Stimulated activated CD4-positive, alpha-beta T cell treated with anti-CD3 and anti-CD28 coated beads, Interleukin-1b, Interleukin-23, amount 100 ng/mL, for 48 hours (primary cell): ENCODE measurements around the gene SDCBP2.

Source experiments
- DNase-seq: peaks from one replicate; pipeline ENCODE4 v3.0.0-alpha.2; 2020

Gene SDCBP2

DNA sequence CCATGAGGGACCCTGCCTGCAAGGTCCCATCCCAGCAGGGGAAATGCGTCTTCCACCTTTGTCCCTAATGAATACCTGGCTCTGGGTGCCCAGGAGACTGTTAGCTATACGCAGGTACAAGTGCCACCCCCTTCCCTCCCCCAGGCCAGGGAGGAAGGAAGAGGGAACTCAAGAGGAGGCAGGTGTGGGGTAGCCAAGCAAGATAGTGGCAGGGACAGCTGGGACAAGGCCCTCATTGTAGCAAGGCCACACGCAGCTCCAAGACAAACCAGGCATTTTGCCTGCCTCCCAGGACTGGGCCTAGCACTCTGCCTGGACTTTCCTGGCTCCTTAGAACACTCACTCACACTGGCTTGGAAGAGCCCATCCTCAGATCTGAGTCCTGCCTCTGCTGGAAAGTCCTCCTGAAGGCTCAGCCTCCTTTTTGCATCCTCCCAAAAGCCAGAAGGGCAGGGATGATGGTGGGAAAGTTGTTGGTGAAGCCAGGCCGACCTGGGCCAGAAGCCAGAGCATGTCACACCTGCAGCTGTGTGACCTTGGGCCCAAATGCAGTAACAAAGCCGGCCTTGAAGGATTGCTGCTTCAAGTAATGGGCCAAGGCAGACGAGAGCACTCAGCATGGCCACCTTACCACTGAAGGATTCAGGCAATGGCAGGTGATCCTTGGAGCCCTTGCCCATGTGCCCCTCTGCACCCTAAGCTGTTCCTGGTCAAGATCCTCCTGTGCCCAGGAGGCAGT, 35.1 kb downstream of the SDCBP2 start:
- no peak for DNase-seq

DNA sequence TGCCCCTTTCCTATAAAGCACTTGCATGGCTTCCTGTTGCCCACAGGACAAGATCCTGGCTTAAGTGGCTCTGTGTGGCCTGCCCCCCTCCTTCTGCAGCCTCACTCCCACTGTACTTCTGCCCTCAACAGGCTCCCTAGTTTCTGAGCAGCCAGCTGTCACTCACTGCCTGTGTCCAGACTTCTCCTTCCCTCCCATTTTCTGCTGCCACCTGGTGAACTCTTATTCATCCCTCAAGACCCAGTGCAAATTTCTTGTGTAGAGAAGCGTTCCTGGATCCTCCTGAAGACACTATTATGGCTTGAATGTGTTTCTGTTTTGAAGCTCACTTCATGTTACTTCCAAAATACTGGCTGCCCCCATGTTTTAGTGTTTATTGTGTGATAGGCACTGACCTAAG, 36.3 kb downstream of the SDCBP2 start:
- DNase-seq, result no peak

DNA sequence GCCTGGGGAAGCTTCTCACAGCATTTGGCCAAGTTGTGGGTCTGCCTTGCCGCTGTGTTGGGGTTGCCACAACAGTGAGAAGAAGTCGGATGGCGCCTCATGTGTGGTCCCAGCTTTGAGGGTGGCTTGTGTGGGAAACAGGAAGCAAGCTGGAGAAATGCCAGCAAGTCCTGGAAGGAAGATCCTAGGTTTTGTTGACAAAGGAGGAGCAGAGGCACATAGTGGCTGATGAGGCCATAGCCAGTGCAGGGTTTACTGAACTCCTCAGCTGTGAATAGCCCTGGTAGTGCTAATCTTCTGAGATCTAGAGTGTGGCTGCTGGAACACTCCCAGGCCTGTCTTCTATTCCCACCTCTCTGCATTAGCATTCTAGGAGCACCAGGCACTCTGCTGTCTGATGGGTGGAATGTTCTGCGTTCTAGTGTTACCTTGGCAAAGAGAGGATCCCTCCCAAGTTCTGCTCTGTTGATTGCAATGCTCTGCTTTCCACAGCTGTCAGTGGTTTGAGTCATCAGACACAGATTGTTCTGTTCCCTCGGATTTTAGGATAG, 37.7 kb downstream of the SDCBP2 start:
- DNase-seq, result no peak

DNA sequence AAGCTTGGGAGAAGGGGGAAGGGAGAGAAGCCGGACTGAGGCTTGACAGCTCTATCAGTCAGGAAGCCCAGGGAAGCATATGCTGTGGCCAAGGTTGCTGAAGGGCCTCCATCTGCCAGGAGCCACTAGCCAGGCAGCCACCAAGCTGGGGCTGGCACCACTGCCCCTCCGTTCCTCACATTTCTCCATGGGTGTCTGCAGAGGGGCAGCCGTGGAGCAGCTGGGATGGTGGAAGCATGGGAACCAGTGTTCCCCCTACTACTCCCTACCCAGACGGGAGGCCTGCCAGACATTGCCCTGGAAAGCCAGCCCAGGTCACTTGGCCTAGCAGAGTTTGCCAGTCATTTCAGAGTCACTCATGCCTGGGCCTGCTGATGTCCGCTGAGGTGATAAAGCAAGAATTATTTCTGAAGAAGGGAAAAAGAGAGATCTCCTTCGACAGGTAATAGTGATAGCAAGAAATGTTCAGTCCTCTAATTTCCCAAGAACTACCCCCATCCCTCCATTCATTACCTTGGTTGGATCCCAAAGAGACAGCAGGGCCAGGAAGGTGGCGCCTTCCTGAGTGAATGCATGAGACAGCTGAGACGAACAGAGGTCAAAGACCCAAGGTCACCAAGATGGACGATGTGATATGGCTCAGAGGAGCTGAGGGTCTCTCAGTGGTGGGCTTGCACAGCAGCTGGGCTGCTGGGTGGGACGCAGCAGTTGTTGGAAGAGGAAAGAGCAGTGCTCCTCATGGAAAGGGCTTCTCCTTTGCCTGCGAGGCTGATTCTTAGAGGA, 41.0 kb downstream of the SDCBP2 start:
- DNase-seq, result no peak

DNA sequence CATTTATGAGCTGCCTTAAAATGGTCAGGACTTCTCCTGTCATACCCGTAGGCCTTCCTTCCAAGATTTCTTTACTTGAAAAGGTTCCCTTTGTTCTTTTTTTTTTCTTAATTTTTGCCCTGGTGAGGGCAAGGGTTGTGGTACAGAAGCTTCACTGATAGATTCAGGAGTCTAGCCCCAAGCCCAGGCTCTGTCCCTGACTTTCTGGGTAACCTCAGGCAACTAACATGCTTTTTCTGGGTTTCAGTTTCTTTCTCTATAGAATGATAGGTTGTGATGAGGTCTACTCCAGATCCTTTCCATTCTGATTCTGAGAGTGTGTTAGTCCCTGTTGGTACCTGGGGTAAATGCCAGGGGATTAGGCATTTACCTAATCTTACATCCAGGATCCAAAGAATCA, 41.6 kb downstream of the SDCBP2 start:
- DNase-seq, result no peak

DNA sequence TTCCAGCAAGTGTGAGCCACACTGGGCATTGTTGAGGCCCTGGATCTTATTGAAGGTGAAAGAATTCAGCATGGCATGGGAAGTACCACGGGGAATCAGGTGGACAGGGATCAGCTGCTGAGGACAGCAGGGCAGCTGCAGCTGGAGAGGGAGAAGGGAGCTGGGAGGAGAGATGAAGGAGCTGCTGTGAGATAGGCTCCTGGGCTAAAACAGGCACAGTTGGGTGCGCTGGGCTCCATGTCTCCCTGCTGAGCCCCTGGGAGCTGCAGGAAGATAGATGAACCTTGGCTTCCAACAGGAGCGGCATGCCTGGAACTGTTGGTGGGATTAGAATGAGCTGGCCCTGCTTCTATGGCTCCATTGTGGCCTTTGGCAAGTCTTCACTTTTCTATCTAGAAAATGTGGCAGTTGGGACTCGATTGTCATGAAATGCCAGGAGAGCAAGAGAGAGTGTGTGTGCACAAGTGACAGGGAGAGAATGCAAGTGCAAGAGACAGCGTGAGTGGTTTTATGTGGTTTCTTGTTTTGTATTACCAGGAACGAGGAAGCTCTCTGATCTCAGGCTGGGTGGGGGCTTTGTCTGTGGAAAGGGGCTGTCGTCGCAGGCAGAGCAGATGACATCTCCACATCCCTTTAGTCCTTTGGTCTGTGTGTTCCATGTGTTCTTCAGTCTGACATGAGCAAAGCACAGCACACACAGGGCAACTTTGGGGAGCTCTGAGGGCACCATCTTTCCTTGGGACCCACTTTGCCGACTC, 42.5 kb downstream of the SDCBP2 start:
- DNase-seq, result no peak

DNA sequence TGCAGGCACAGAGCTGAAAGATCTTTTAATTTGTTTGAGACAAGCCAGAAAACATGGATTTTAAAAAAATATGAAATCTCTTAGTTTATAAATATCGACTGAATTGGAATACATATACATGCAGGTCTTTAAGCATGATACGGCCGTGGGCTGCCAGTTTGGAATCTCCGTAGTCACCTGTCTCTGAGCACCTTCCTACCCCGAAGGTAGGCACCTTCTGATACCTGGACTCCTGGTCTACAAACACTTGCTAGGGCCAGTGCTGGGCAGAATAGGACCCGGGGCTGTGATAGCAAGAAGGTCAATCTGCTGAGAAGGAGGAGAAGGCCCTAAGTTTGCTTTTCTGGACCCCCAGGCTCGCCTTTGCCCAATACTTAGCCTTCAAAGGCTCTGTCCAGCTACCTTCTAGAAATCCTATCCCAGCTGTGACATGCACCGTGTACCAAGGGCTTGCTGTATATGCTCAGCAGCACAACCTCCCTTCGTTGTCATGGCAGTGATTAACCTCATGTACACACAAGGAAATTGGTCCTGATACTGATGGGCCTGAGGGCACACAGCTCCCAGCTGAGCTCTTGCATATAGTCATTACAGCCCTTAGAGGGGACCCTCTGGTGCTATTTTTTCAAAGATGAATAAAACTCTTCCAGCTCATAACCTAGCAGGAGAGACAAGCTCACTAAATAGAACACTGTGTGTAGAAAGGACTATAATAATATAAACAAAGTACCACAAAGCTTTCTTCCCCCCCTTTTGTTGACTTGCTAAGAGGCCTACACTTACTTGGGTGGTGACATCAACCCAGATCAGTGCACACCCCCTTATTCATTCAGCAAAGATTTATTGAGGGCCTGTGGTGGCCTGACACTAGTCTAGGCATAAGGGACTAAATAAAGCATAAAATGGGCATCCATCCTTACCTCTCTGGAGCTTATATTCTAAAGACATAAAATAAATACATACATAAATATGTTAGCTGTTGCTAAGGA, 45.1 kb downstream of the SDCBP2 start:
- no peak for DNase-seq

DNA sequence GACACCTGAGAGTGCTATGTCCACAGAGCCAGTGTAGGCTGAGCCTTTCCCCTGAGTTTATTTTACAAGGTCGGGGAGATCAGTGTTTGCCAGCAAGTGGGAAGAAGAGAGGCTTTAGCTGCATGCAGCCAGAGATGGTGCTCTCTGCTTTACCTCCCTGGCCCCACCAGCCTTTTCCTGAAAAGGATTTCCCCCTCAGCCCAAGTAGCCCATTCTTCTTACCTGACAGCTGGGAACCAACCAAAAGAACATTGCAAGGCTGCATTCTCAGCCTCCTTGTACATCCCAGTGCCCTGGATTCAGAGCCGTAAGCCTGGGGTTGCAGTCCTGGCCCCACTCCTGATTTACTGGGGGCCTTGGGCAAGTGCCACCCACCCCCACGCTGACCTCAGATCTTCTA, 46.0 kb downstream of the SDCBP2 start:
- no peak for DNase-seq

DNA sequence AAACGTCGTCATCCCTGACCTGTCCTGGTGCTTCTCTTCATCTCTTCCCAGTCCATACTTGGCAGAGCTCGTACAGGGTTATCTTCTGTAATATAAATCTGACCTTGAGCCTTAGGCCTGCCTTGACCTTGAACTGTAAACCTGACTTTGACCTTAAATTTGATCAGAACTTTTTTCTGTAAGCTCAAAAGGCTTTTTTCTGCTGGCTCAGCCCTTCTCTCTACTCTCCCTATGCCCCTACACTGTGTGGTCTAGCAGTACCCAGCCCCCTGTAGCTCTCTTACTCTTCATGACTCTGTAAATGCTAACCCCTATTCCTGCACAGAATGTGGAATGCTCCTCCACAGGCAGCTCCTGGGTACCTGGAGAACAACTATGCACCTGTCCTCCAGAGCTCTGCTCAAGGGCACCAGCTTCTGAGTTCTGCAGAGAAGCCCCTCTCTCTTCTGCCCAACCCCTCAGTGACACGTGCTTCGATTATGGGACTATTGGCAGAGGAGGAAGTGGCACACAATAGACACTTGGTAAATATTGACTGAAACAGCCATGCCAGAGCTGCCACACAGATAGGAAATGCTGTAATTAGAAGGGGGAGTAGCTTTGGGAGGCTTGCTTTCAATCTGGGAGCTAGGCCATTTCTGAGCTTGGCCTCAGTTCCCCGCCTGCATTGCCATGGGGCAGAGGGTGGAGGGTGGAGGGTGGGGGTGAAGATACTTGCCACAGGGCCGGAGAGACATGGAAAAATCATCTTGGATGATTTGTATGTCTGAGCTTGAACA, 47.5 kb downstream of the SDCBP2 start:
- no peak for DNase-seq

DNA sequence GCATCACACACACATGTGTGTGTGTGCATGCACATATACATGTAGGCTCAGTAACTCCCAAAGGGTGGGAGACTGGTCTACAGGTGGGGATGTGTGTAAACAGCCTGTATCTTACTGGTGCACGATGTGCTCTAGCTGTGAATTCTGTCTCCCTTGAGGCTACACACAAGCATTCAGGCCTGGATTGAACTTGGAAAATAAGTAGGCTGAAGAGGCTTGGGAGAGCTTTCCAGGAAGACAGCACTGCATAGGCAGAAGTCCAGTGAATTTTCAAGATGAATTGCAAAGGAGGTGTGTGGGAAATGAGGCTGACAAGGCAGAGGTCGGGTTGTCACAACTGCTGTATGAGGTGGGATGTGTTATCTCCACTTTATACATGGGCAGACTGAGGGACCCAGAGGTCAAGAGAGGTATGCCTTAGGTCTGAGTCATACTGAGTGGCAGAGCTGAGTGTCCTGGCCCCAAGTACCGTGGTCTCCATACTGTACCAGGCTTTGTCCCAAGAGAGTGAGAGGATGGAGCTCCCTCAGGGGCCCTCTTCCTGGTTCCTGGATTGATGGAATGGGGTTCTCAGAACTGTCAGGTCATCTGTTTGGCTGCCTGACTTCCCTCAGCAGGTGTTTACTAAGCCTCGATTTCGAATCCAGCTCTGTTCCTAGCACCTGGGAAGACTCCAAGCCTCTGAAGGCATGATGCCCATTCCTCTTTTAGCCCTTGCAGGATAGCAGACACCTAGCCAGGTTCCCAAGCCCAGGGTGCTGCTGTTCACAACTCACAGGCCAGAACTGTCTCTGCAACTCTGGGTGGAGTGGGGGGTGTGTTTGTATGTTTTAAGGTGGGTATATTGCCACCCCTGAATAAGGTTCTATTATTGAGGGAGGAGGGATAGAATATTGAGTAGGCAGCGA, 48.5 kb downstream of the SDCBP2 start:
- DNase-seq, result no peak

DNA sequence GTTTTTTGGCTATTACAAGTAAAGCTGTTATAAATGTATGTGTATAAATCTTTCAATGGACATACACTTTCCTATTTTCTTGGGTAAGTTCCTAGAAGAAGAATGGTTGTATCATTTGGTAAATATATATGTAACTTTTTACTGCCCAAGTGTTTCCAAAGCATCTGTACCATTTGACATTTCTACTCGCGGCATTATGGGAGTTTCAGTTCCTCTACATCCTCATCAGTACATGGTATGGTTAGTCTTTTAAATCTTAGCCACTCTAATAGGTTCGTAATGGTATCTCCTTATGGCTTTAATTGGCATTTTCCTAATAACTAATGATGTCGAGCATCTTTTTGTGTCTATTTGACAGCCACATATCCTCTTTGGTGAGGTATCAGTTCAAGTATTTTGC, 49.9 kb downstream of the SDCBP2 start:
- no peak for DNase-seq

DNA sequence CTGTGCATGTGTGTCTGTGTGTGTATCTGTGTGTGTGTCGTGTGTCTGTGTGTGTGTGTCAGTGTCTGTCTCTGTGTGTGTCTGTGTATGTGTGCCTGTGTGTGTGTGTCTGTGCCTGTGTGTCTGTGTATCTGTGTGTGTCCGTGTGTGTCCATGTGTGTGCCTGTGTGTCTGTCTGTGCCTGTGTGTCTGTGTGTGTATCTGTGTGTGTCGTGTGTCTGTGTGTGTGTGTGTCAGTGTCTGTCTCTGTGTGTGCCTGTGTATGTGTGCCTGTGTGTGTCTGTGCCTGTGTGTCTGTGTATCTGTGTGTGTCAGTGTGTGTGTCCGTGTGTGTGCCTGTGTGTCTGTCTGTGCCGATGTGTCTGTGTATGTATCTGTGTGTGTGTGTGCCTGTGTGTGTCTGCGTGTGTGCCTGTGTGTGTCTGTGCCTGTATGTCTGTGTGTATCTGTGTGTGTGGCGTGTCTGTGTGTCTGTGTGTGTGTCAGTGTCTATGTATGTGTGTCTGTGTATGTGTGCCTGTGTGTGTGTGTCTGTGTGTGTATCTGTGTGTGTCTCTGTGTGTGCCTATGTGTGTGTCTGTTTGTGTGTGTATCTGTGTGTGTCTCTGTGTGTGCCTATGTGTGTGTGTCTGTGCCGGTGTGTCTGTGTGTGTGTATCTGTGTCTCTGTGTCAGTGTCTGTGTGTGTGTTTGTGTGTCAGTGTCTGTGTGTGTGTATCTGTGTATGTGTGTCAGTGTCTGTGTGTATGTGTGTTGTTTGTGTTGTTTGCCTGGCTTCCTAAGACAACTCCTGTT, 51.2 kb downstream of the SDCBP2 start:
- DNase-seq, result no peak

DNA sequence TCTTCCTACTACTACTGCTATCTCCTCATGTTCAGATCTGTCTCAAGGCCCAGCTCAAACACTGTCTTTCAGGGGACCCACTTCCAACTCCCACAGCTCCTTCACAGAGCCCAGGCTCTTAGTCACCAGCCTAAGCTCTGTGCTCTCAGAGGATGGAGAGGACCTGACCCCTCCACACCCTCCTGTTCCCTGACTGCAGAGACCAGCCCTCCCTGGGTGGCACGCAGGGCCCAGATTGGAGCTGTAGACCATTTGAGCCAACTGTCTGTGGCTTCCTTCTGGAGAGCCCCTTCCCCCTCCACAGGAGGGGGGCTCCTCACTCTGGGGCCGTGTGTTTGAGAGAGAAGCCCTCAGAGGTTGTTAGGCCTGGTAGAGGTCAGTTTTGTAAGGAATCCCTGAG, 53.0 kb downstream of the SDCBP2 start:
- DNase-seq, result no peak

DNA sequence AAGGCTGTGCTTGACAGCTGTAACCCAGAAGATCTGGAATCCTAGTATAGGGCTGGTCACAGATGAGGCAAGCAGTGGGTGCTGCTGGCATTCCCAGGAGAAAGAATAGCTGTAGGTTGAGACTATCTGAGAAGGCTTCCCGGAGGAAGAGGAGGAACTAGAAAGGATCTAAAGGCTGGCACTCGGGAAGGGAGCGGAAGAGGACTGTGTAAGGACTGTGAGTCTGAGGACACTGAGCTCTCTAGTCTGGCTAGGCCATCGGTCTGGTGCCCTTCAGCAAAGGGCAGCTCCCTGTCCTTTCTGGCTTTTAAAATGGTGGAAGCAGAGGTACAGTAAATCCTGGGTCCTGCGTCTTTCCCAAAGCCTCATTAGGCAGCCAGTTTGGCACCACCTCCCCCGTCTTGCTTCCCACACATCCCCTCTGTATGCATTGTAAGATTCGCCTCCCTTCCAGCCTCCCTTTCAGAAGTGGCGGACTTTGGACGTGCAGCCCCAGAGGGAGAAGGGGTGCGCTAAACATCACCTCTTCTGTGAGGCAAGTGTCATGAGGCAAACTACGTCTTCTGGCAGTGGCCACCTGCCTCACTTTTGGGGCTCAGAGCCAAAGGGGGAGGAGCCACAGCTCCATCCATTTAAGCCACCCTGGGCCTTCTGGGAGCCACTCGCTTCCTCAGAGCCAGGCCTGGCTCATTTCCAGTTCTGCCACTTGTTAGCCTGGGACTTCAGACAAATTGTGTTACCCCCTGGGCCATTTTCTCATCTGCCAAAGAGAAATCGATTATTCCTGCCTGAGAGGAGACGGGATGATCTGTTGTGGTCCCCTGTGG, 54.2 kb downstream of the SDCBP2 start:
- no peak for DNase-seq

DNA sequence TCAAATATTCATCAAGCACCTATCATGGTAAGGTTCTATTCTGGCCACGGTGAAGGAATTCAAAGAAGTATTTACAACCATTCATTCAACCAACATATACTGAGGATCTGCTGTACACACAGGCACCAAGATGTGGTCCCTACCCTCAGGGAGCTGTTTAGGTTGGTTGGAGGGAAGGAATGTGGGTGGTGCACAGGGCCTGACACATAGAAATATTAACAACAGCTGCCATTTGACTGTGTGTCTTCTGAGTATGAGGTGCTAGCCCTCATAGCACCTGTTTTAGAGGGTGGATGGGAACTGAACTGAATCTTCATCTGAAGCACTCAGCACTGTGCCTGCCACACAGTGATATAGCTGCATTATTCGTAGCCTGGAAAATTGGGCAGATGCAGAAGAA, 55.6 kb downstream of the SDCBP2 start:
- DNase-seq, result no peak

DNA sequence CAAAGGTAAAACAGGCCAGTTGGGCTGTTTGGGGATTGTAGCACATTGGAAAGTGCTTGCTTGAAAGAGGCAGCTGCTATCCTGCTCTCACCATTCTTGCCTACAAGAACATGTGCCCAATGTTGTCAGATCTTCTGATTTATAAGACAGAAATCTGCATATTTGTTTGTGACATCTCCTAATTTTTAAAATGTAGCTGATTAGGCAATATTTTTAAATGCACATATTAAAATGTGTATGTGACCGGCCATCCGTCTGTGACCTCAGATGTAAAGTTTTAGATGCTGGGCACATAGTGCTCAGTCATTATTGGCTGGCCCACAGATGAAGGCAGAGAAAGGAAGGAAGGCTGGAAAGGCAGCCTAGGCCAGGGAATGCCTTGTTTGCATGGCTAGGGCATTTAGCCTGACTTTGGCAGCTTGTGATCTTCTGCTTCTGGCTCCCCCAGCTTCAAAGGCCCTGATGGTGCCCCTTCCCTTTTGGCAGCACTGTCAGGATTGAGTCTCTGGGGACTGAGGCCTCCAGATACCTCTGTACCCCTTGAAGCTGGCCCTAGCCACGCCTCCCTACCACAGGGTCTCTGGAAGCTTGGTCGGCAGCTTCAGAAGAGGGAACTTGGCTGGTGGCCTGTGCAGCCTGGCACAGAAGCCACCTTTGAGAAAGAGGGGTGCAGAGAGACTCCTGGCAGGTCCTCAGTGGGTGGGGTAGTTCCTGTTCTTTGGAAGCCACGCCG, 56.4 kb downstream of the SDCBP2 start:
- DNase-seq, result no peak

DNA sequence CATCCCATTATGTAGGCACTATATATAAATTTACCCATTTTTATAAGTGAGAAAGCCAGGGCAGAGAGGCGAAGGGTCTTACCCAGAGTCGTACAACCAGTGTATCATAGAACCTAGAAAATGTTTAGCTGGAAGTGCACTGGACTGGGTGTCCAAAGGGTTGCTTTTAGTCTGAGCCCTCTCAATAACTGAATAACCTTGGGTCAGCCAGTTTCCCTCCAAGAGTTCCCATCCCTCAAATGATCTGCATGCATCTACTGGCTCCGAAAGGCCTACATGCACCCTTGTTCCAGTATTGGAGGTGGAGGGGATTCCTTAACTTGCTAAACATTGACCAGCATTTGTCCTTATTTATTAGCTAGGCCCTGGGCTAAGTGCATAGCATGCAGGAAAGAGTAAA, 59.1 kb downstream of the SDCBP2 start:
- no peak for DNase-seq

DNA sequence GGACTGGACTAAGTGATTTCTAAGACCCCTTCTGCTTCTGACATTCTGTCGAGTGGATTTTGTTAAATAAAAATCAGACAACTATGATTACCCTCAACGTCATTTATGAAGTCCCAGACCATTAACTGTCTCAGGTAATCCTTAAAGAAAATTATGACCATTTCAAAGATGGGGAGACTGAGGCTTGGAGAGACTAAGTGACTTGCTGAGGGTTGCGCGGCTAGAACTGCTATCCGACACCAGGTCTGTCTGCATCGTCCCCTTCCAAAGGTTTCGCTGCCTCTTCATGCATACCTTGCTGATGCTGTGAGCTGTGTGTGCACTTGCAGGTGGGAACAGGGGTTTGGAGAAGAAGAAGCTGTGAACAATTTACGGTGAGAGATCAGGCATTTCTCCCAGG, 59.7 kb downstream of the SDCBP2 start:
- no peak for DNase-seq
